ENCODE data around the gene NOP58. TPM values are rescaled to one million over a fixed set of nuclear protein-coding genes. Genes with fewer than 3 reads are reported as not detected.

The NOP58 gene
- total RNA-seq, 1 experiment from 2014 or later = 231 TPM

GRCh38 chr2:202286595-202286994, 21.0 kb downstream of the NOP58 start:
- DNase-seq (ENCODE audit: unreplicated experiment) = no peak
- ChIA-PET POLR2A (interaction anchor here (1.0 to 1.5 kb wide), 4 partner anchors 8 to 17 kb away, joined by 3 to 4 read pairs (median 4); no protein-coding TSS in a partner anchor), CTCF (interaction anchor here (0.9 kb wide), 1 partner anchor 9 kb away, joined by 4 read pairs; no protein-coding TSS in a partner anchor)
- Mint-ChIP-seq H3K36me3 (ENCODE audit: insufficient read depth, unreplicated experiment) (peaks cover 99% of the 10 kb centered on the region), H3K27ac (ENCODE audit: low read depth, unreplicated experiment) (no peak overlapping the region), H3K4me3 (ENCODE audit: unreplicated experiment) (no peak overlapping the region), H3K27me3 (ENCODE audit: insufficient read depth, unreplicated experiment) (no peaks in the 10 kb centered on the region), H3K9me3 (ENCODE audit: unreplicated experiment) (no peaks in the 10 kb centered on the region), H3K4me1 (ENCODE audit: insufficient read depth, unreplicated experiment) (no peaks in the 10 kb centered on the region)
- intact Hi-C loops (cut with micrococcal nuclease) = no loop called here
- BruUV-seq (replicated peaks) = TSS peak; percentile 12
- no peak for TF ChIP-seq CTCF (IDR thresholded peaks at IDR 0.05; ENCODE audit: unreplicated experiment)

- H3K4me3 Mint-ChIP-seq (ENCODE audit: unreplicated experiment) = no peak overlapping the region
Observed at GRCh38 chr2:202289394-202290204, 24.0 kb downstream of the NOP58 start.

GRCh38 chr2:202290316-202290715, 24.8 kb downstream of the NOP58 start:
- no peak overlapping the region for H3K4me3 Mint-ChIP-seq (ENCODE audit: unreplicated experiment)
- POLR2A ChIA-PET = interaction anchor here (3.2 kb wide), 1 partner anchor 12 kb away, joined by 10 read pairs; no protein-coding TSS in a partner anchor
- no peak for DNase-seq (ENCODE audit: unreplicated experiment)
- peaks cover 99% of the 10 kb centered on the region for H3K36me3 Mint-ChIP-seq (ENCODE audit: insufficient read depth, unreplicated experiment)
- BruUV-seq (replicated peaks) = no TSS peak
- H3K9me3 Mint-ChIP-seq (ENCODE audit: unreplicated experiment) = no peaks in the 10 kb centered on the region
- CTCF ChIA-PET = interaction anchor here (1.9 kb wide), 1 partner anchor 11 kb away, joined by 5 read pairs; no protein-coding TSS in a partner anchor
- no peaks in the 10 kb centered on the region for H3K27me3 Mint-ChIP-seq (ENCODE audit: insufficient read depth, unreplicated experiment)
- TF ChIP-seq CTCF (IDR thresholded peaks at IDR 0.05; ENCODE audit: unreplicated experiment) = no peak
- intact Hi-C loops (cut with micrococcal nuclease) = no loop called here
- peaks cover 4% of the 10 kb centered on the region for H3K4me1 Mint-ChIP-seq (ENCODE audit: insufficient read depth, unreplicated experiment)
- H3K27ac Mint-ChIP-seq (ENCODE audit: low read depth, unreplicated experiment) = no peak overlapping the region

More at GRCh38 chr2:202289394-202290204, 24.0 kb downstream of the NOP58 start:
- H3K36me3 Mint-ChIP-seq (ENCODE audit: insufficient read depth, unreplicated experiment) = peaks cover 99% of the 10 kb centered on the region
- H3K4me1 Mint-ChIP-seq (ENCODE audit: insufficient read depth, unreplicated experiment) = peaks cover 4% of the 10 kb centered on the region
- no TSS peak for BruUV-seq (replicated peaks)
- H3K27ac Mint-ChIP-seq (ENCODE audit: low read depth, unreplicated experiment) = no peak overlapping the region
- H3K9me3 Mint-ChIP-seq (ENCODE audit: unreplicated experiment) = no peaks in the 10 kb centered on the region
- TF ChIP-seq CTCF (IDR thresholded peaks at IDR 0.05; ENCODE audit: unreplicated experiment) = no peak
- intact Hi-C loops (cut with micrococcal nuclease) = no loop called here
- POLR2A ChIA-PET = interaction anchor here (0.6 to 0.7 kb wide), 2 partner anchors 65 to 1320 kb away, joined by 3 read pairs; no protein-coding TSS in a partner anchor
- CTCF ChIA-PET = interaction anchor here (0.6 to 0.7 kb wide), 2 partner anchors 17 to 253 kb away, joined by 4 read pairs; no protein-coding TSS in a partner anchor
- DNase-seq (ENCODE audit: unreplicated experiment) = no peak
- no peaks in the 10 kb centered on the region for H3K27me3 Mint-ChIP-seq (ENCODE audit: insufficient read depth, unreplicated experiment)

GRCh38 chr2:202290970-202291369, 25.4 kb downstream of the NOP58 start:
- intact Hi-C loops (cut with micrococcal nuclease) = no loop called here
- BruUV-seq (replicated peaks) = no TSS peak
- ChIA-PET CTCF (interaction anchor here (1.9 kb wide), 1 partner anchor 12 kb away, joined by 5 read pairs; no protein-coding TSS in a partner anchor), POLR2A (interaction anchor here (0.7 to 3.2 kb wide), 2 partner anchors 13 to 23 kb away, joined by 3 to 10 read pairs; no protein-coding TSS in a partner anchor)
- DNase-seq (ENCODE audit: unreplicated experiment) = no peak
- Mint-ChIP-seq H3K9me3 (ENCODE audit: unreplicated experiment) (no peaks in the 10 kb centered on the region), H3K4me1 (ENCODE audit: insufficient read depth, unreplicated experiment) (peaks cover 4% of the 10 kb centered on the region), H3K4me3 (ENCODE audit: unreplicated experiment) (no peak overlapping the region), H3K27ac (ENCODE audit: low read depth, unreplicated experiment) (no peak overlapping the region), H3K27me3 (ENCODE audit: insufficient read depth, unreplicated experiment) (no peaks in the 10 kb centered on the region), H3K36me3 (ENCODE audit: insufficient read depth, unreplicated experiment) (peaks cover 99% of the 10 kb centered on the region)
- TF ChIP-seq CTCF (IDR thresholded peaks at IDR 0.05; ENCODE audit: unreplicated experiment) = no peak

All from MCF 10A (cell line).